Measurements from ENCODE around the gene ABCB11.

Gene ABCB11

GRCh38 chr2:168974428-168974827 is 56.7 kb downstream of the ABCB11 start:
- no peak for DNase-seq (ENCODE audit: low read depth in 2 of 2)

DNA sequence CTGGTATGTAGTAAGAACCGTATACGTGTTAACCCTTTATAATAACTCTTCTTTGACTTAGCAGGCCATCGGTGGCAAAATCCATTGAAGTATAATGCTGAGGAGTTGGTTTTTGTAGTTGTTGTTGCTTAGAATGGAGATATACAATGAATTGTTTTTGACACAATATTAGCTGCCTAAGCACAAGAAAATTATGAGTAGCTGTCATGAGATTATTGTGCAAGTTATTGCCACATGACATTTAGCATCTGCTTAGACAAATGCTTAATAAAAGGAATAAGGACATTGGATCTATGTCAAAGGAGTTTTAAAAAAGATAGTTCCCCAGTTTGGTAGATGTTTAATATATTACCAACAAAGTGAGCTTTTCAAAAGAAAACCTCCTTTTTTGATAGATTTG is 59.9 kb downstream of the ABCB11 start:
- no peak for DNase-seq (ENCODE audit: low read depth in 2 of 2)

DNA sequence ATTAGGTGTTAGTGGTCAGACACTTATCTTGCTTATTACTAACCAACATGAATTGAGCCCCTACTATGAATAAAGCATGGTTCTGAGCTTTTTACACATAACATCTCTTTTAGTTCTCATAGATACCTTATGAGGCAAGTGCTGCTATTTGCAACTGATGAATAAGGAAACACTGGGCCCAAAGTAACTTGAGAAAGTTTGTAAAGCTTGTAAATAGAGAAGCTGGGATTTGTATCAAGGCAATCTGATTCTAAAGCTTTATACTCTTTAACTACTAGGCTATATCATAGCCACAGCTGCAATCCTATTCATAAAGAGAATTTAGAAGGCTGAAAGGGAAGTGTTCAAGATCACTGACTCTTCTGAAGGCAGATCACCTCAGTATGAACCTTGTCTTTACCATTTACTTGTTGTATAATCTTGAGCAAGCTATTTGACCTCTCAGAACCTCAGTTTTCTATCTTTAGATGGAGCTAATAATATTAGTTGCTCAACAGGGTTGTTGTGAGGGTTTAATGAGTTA is 60.4 kb downstream of the ABCB11 start:
- no peak for DNase-seq (ENCODE audit: low read depth in 2 of 2)

DNA sequence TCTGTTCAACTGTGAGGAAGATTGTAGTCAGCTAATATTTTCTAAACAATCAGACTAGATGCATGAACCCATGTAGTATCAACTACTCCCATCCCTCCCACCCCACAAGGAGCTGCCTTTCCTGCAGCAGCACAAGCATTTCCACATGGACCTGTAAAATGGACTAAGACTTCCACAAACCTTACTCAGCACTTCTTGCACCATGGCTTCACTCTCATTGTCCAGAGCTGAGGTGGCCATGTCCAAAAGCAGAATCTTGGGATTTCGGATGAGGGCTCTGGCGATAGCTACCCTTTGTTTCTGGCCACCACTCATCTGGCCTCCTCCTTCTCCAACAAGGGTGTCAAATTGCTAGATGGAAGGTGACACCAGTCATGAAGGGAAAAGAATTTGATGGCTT is 61.3 kb downstream of the ABCB11 start:
- DNase-seq (ENCODE audit: low read depth in 2 of 2) = no peak

GRCh38 chr2:168968342-168968741 is 62.8 kb downstream of the ABCB11 start:
- DNase-seq (ENCODE audit: low read depth in 2 of 2) = no peak

- DNase-seq (ENCODE audit: low read depth in 2 of 2) = no peak
Observed at GRCh38 chr2:168964251-168964807, 66.8 kb downstream of the ABCB11 start.

DNA sequence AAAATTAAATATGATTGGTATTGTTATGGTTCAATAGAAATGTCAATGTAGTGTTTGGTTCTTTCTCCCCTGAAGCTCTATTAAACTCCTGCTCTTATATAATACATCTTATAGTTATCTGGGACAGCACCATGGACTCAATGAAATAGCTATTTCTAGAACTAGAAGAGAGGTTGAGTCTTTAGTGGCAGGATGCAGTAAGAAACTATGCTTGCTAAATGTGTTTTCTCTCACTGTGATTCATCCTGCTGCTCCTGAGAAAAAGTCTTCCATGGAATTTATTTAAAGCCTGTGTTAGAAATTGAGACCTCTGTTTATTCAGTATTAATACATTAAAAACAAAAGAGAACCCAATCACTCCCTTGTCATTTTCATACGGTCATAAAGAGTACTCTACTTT is 68.5 kb downstream of the ABCB11 start:
- no peak for DNase-seq (ENCODE audit: low read depth in 2 of 2)

DNA sequence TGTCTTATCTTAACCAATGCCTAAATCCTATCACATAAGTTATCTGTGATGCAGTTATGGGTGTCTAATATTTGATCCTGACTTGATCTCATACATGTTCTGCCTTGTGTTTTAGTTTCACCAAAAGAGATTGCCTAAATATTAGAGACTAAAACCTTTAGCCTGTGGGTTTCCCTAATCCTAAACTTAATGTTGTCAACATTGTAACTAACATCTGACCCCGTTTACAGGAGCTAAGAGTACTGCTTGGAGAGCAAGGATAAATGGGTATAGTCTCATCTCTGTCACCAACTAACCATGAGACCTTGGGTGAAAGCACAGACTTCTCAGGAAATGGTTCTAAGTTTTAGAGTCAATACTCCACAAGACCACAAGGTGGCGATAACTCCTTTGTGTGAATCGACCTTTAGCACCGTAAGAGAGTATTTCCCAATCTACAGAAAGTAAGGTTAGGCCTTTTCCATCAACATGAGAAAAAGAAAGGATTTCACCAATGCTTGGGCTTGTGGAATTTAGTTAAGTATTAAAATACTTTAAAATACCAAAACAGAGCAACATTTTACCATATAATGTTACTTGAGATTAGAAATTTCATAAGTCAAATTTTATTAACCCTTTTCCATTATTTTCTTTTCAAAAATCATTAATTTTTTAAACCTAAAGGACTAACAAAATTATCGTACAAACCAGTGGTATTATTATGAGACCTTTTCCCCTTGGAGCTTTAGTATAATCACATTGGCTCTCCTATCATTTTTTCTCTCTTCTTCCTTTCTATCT is 69.5 kb downstream of the ABCB11 start:
- peak in 1 of 2 donors; percentile 12 for DNase-seq (ENCODE audit: low read depth in 2 of 2)

- DNase-seq (ENCODE audit: low read depth in 2 of 2) = no peak
Observed at GRCh38 chr2:168956392-168956791, 74.7 kb downstream of the ABCB11 start.

DNA sequence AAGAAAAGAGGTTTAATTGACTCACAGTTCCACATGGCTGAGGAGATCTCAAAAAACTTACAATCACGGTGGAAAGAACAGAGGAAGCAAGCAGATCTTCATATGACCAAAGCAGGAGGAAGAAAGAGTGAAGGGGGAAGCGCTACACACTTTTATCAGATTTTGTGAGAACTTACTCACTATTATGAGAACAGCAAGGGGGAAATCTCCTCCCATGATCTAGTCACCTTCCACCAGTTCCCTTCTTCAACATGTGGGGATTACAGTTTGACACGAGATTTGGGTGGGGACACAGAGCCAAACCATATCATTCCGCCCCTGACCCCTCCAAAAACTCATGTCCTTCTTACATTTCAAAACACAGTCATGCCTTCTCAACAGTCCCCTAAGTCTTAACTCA is 75.8 kb downstream of the ABCB11 start:
- DNase-seq (ENCODE audit: low read depth in 2 of 2) = no peak

- DNase-seq (ENCODE audit: low read depth in 2 of 2) = no peak
Observed at GRCh38 chr2:168954256-168954655, 76.9 kb downstream of the ABCB11 start.

GRCh38 chr2:168952424-168952823 is 78.7 kb downstream of the ABCB11 start:
- DNase-seq (ENCODE audit: low read depth in 2 of 2) = no peak

DNA sequence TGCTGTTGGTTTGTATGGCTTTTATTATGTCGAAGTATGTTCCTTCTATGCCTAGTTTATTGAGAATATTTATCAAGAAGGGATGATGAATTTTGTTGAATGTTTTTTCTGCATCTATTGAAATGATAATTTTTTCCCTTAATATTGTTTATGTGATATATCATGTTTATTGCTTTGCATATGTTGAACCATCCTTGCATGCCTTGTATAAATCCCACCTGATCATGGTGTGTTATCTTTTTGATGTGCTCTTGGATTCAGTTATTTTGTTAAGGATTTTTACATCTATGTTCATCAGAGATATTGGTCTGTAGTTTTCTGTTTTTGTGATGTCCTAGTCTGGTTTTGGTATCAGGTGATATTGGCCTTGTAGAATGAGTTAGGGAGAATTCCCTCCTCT is 79.3 kb downstream of the ABCB11 start:
- no peak for DNase-seq (ENCODE audit: low read depth in 2 of 2)

GRCh38 chr2:168949324-168949723 is 81.8 kb downstream of the ABCB11 start:
- no peak for DNase-seq (ENCODE audit: low read depth in 2 of 2)

DNA sequence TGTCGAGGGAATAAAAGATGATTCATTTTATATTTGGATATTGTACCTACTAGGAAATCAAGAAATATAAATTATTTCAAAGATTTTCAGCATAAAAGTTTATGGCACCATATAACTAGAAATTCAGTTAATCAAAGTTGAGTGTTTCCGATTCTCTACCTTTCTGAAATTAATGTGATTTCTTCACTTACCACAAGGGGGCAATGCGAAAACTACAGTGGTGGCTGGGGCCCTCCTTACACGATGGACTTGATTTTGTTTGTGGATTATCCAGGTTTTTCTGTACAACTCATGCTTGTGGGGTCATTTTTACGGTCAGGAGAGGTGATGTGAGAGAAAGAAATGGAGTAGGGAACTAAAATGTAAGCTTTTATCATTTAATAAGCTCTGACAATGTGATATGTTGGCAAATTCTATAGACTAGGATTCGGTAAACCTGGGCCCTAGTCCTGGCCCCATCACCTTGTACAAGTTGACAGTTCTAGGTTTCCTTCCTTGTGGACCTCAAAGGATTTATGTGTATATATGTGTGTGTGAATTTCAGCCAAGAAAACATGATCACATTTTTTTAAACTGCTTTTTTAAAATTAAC is 82.4 kb downstream of the ABCB11 start:
- DNase-seq (ENCODE audit: low read depth in 2 of 2) = no peak

DNA sequence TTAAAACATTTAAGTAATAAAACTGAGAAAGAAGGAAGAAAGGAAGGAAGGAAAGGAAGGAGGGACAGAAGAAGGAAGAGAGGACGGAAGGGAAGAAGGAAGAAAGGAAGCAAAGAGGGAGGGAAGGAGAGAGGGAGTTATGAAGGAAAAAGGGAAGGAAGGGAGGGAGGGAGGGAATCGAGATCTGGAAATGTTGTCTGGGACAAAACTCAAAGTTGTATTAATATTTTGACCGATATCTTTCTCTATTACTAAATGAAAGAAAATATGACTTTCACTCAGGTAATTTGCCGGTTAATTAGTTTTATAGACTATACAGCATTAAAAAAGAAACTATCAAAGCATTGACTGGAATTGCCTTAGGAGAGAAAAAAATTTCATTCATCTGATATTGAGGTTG is 85.6 kb downstream of the ABCB11 start:
- DNase-seq (ENCODE audit: low read depth in 2 of 2) = no peak

DNA sequence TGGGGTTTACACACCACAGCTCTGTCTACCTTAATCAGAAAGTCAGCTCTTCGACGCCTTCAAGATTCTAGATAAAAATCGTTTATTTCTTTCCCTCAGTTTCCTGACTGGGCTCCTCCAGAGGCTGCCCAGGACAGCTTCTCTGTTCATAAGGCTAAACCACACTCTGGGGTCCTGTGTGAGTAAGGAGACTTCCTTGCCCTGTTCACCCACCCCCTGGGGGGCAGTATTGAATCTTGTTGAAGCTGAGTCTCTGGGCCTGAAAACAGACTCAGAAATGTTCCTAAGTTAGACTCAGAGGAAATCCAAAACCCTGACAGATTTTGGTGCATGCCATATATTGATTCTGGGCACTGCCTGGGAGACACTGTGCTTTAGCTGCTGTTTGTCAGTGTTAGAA is 87.1 kb downstream of the ABCB11 start:
- no peak for DNase-seq (ENCODE audit: low read depth in 2 of 2)

DNA sequence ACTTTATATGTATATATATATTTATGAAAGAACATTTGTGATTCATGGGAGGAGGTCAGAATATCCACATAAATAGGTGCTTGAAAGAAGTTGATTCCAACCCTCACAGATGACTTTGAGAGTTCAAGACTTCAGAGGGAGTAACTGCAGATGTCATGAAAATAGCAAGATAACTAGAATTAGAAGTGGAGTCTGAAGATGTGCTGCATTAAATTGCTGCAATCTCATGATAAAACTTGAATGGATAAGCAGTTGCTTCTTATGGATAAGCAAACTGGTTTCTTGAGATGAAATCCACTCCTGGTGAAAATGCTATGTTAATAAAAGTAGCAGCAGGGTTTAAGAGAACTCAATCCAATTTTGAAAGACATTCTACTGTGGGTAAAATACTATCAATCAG is 89.8 kb downstream of the ABCB11 start:
- DNase-seq (ENCODE audit: low read depth in 2 of 2) = no peak

DNA sequence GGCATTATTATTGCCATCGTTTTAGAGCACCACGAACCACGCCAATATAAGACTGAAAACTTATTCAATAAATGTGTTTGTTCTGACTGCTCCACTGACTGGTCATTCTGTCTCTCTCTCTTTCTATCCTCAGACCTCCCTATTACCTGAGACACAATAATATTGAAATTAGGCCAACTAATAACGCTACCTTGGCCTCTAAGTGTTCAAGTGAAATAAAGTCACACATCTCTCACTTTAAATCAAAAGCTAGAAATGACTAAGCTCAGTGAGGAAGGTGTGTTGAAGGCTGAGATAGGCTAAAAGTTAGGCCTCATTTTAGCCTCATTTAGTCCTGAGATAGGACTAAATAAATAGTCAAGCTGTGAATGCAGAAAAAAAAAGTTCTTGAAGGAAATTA is 91.2 kb downstream of the ABCB11 start:
- DNase-seq (ENCODE audit: low read depth in 2 of 2) = no peak

DNA sequence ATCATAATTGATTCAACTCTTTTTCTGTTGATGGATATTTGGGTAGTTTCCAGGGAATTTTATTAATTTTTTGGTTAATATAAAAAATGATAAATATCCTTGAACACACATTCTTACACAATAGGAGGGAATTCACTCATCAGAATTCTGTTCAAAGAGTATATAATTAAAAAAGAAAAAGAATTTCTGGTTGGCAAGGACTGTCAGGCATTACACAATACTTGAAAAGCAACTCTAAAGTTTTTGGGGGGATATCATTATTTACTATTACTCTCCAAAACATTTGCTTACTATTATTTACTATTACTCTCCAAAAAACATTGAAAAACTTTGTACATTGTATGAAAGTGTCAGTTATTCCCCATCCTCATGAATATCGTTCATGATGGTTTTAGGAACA is 92.1 kb downstream of the ABCB11 start:
- DNase-seq (ENCODE audit: low read depth in 2 of 2) = no peak

- no peak for DNase-seq (ENCODE audit: low read depth in 2 of 2)
Observed at GRCh38 chr2:168935810-168936581, 95.1 kb downstream of the ABCB11 start.

- no peak for DNase-seq (ENCODE audit: low read depth in 2 of 2)
Observed at GRCh38 chr2:168934826-168935225, 96.3 kb downstream of the ABCB11 start.
